GM19328 (cell line): ENCODE results near the gene WSB1.

Source experiments
- ATAC-seq: cut with Tn5 transposase; IDR thresholded peaks from one replicate; pipeline ENCODE4 v1.9.1; 2021; ENCODE audit warnings: mild to moderate bottlenecking, moderate library complexity; ENCODE audit not compliant: unreplicated experiment

Gene WSB1

DNA sequence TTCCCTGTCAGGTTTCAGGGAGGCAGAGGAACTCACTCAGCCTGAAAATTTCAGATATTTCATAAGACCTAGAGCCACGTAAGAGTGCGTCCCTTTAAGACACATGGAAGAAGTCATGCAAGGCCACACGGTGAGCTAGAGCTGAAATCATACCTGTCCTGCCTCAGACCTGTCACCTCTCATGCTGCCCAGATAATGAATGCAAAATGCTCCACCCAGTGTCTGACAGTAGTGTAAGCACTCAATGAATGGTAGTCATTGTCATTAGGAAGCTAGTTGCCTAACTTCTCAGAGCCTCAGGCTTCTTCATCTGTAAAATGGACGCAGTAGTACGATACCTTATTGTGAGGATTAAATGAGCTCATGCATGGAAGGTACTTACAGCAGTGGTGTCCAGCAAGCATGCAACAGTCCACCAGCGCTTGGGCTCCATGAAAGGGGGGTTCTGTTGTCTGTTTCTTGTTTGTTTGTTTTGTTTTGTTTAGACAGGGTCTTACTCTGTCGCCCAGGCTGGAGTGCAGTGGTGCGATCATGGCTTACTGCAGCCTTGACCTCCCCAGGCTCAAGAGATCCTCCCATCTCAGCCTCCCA, 60.7 kb downstream of the WSB1 start:
- ATAC-seq, result no peak

- no peak for ATAC-seq
These were observed 61.5 kb downstream of the WSB1 start for GRCh38 chr17:27355419-27355818.

GRCh38 chr17:27356091-27356705, 62.3 kb downstream of the WSB1 start:
- no peak for ATAC-seq

- no peak for ATAC-seq
These were observed 63.3 kb downstream of the WSB1 start for GRCh38 chr17:27357236-27357635.

- ATAC-seq, result no peak
These were observed 66.6 kb downstream of the WSB1 start for GRCh38 chr17:27360507-27360906.

- no peak for ATAC-seq
These were observed 67.8 kb downstream of the WSB1 start for GRCh38 chr17:27361695-27362094.

GRCh38 chr17:27362503-27362902, 68.6 kb downstream of the WSB1 start:
- no peak for ATAC-seq

DNA sequence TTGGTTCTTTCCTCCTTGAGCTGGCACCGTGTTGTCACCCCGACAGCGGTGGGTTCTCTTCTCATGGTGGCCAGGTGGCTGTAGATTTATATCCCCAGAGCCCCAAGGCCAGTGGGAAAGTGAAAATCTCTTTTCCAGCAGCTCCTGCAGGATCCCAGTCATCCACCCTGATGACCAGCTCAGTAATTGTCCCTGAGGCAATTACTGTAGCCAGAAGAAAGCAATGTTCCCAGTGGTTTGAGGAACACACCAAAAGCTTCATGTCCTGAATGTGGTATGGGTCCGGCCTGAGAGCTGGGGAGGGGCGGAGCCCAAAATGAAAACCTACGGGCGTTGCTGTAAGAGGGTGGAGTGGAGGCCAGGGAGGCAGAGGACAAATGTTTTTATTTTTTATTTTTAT, 69.0 kb downstream of the WSB1 start:
- ATAC-seq, result no peak

- ATAC-seq, result no peak
These were observed 69.4 kb downstream of the WSB1 start for GRCh38 chr17:27363326-27363725.
